Epithelial cell of proximal tubule (primary cell): Measurements from ENCODE around the gene DDN. TPM values are rescaled to one million over a fixed set of nuclear protein-coding genes. Genes with fewer than 3 reads are reported as not detected.

ENCODE experiments used
- DNase-seq: peaks from one replicate; pipeline ENCODE4 v3.0.0-alpha.2; 2011; ENCODE audit warnings: low read depth
- H3K4me3 ChIP-seq: 2 replicates; pipeline ENCODE4 v1.5.1; 2011; ENCODE audit warnings: low read depth, mild to moderate bottlenecking, low read length
- CTCF ChIP-seq: conservative IDR thresholded peaks from 2 replicates; pipeline ENCODE4 v1.5.1; 2012; ENCODE audit warnings: low read depth, mild to moderate bottlenecking, low read length
- total RNA-seq: library from RNA; depleted of rRNA; stranded (reverse); fragments of >200 nt; gene quantifications from 2 replicates; pipeline ENCODE4 v1.2.3, GENCODE V29; 2015

DDN gene
- total RNA-seq, 1 donor from 2014 or later = 0.29 TPM

GRCh38 chr12:49013428-49013827 is 14.3 kb upstream of the DDN start:
- H3K4me3 ChIP-seq = no peak overlapping the region
- TF ChIP-seq CTCF = no peak
- no peak for DNase-seq

- TF ChIP-seq CTCF = no peak
Observed at GRCh38 chr12:49012739-49013138, 13.6 kb upstream of the DDN start.

GRCh38 chr12:49010092-49010668 is 11.0 kb upstream of the DDN start:
- TF ChIP-seq CTCF = no peak
- no peak for DNase-seq
- no peak overlapping the region for H3K4me3 ChIP-seq

More at GRCh38 chr12:49012739-49013138, 13.6 kb upstream of the DDN start:
- H3K4me3 ChIP-seq = no peak overlapping the region
- DNase-seq = no peak

GRCh38 chr12:49008943-49009342 is 9.8 kb upstream of the DDN start:
- no peak overlapping the region for H3K4me3 ChIP-seq
- no peak for DNase-seq
- no peak for TF ChIP-seq CTCF

- no peak for TF ChIP-seq CTCF
- no peak overlapping the region for H3K4me3 ChIP-seq
- DNase-seq = no peak
Observed at GRCh38 chr12:49000346-49000745, 1.2 kb upstream of the DDN start.

GRCh38 chr12:48998497-48999353 is 450 bp downstream of the DDN start:
- TF ChIP-seq CTCF = no peak
- no peak for DNase-seq
- peak overlapping the region; percentile 37 for H3K4me3 ChIP-seq
